ENCODE results near the gene PTPN21. TPM values are rescaled to one million over a fixed set of nuclear protein-coding genes. Genes with fewer than 3 reads are reported as not detected.

PTPN21 gene
- total RNA-seq, 2 donors from 2014 or later, result 22.2 to 23.6 TPM

DNA sequence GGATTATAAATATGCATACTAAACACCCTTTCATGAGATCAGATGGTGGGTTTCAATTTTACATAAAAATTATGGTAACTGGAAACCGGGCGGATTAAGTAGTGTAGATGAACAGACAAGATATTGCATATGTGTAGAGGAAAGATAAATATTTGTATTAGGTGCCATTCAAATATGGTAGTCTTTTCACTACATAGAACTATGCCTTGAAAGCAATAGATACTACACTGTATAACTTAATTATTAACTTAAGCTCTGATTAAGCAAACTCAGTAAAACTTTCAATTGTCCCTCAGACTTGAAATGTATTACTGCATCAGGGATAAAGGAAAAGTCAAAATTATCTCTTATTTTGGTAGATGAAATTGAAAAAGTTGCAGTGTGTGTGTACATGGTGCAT is 1.9 kb downstream of the PTPN21 start:
- intact Hi-C loops (cut with DNase I), result no loop called here
- no peak overlapping the region for H3K27ac ChIP-seq
- H3K4me3 ChIP-seq, result no peak overlapping the region
- H3K36me3 ChIP-seq, result no peaks in the 10 kb centered on the region
- H3K4me1 ChIP-seq, result no peaks in the 10 kb centered on the region
- no peaks in the 10 kb centered on the region for H3K27me3 ChIP-seq
- DNase-seq, result no peak
- TF ChIP-seq, protein P1, sequence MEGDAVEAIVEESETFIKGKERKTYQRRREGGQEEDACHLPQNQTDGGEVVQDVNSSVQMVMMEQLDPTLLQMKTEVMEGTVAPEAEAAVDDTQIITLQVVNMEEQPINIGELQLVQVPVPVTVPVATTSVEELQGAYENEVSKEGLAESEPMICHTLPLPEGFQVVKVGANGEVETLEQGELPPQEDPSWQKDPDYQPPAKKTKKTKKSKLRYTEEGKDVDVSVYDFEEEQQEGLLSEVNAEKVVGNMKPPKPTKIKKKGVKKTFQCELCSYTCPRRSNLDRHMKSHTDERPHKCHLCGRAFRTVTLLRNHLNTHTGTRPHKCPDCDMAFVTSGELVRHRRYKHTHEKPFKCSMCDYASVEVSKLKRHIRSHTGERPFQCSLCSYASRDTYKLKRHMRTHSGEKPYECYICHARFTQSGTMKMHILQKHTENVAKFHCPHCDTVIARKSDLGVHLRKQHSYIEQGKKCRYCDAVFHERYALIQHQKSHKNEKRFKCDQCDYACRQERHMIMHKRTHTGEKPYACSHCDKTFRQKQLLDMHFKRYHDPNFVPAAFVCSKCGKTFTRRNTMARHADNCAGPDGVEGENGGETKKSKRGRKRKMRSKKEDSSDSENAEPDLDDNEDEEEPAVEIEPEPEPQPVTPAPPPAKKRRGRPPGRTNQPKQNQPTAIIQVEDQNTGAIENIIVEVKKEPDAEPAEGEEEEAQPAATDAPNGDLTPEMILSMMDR (IDR thresholded peaks at IDR 0.05), result no peak
- H3K9ac ChIP-seq (ENCODE audit: low read depth in 2 of 2, low read length in 2 of 2), result peak overlapping the region in 1 of 2 donors; percentile 92
- no peaks in the 10 kb centered on the region for H3K9me3 ChIP-seq

DNA sequence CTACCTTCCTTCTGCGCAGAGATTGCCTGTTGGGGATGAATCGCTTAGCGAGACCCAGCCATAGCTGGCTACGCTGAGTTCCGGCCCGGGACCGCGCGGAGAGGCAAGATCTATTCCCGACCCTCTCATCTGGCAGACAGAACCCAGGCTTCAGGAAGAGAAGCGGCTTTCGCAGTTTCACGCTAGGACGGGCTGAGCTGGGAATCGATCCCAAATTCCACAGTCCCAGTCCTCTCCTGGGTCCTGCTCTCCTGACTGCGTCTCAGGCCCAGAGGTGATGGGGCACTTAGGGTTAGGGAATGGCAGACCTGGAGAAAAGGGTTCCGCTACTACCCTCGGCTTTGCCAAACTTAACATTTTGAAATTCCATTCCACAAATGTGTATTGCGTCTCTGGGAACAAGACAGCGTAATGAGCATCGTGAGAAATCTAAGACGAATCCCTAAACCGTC is 2.8 kb downstream of the PTPN21 start:
- Histone ChIP-seq H3K36me3 (no peaks in the 10 kb centered on the region), H3K27me3 (no peaks in the 10 kb centered on the region), H3K9ac (ENCODE audit: low read depth in 2 of 2, low read length in 2 of 2) (peak overlapping the region; percentile 64 to 92), H3K27ac (peak overlapping the region; percentile 68), H3K9me3 (no peaks in the 10 kb centered on the region), H3K4me3 (peak overlapping the region; percentile 57), H3K4me1 (peaks cover 6% of the 10 kb centered on the region)
- intact Hi-C loops (cut with DNase I), result no loop called here
- TF ChIP-seq, protein P1 (IDR thresholded peaks at IDR 0.05), result no peak
- no peak for DNase-seq

DNA sequence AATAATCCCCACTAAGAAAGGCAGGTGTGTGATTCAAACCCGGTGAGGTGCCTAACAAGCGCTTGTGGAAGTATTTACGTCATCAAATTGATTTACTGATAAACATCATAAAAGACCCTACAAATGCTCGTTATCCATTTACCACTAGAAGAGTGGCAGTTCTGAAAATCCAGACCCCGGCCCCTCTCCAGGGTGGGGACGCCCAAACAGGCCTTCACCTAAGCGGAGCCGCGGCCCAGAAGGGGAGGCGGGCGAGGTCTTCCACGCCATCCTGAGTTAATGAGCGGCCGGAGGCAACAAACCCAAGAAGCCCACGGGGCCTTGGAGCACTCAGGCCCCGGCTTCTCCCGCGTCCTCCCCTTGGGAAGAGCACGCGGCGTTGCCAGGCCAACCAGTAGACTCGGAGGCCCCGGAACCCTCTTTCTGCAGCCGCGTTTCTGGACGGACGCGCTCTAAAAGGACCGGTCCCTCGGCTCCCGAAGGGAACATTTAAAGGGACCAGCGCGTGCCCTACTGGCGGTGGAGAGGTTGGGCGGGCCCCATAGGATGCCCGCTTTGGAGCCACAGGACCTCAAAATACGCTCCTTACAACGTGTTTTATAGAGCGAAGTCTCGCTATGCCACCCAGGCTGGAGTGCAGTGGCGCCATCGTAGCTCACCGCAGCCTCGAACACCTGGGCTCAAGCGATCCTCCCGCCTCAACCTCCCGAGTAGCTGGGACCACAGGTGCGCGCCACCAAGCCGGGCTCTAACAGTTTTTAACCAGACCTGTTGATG is 3.5 kb downstream of the PTPN21 start:
- intact Hi-C loops (cut with DNase I), result no loop called here
- peak; percentile 91 for DNase-seq
- Histone ChIP-seq H3K9me3 (no peaks in the 10 kb centered on the region), H3K36me3 (no peaks in the 10 kb centered on the region), H3K27me3 (no peaks in the 10 kb centered on the region), H3K4me3 (peak overlapping the region; percentile 57), H3K4me1 (peaks cover 6% of the 10 kb centered on the region), H3K27ac (peak overlapping the region; percentile 68), H3K9ac (ENCODE audit: low read depth in 2 of 2, low read length in 2 of 2) (peak overlapping the region; percentile 64 to 92)
- TF ChIP-seq, protein P1 (IDR thresholded peaks at IDR 0.05), result no peak

DNA sequence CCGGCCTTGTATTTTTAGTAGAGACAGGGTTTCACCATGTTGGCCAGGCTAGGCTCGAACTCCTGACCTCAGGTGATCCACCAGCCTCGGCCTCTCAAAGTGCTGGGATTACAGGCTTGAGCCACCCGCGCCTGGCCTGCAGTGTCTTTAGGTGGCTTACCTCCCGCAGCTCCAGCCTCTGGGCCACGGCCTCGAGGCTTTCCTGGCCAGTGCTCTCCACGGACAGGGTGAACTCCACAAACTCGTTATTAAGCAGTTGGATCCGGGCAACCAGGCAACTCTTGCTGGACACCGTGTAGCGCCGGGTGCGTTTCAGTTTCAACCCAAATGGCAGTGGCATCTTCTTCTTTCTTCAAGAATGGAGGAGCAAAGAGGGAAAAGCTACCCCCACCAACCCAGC is 4.7 kb downstream of the PTPN21 start:
- no peak overlapping the region for H3K9ac ChIP-seq (ENCODE audit: low read depth in 2 of 2, low read length in 2 of 2)

DNA sequence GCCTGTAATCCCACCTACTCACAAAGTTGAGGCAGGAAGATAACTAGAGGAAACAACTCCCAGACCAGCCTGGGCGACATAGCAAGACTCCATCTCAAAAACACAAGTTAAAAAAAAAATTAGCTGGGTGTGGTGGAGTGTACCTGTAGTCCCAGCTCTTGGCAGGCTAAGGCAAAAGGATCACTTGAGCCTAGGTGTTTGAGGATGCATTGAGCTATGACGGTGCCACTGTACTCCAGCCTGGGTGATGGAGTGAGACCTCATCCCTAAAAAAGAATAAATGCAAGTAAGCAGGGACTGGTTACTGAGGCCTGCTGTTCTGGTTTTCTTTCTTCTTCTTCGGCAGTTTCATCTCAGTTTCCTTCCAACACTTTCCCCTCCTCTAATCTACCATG is 7.4 kb downstream of the PTPN21 start:
- Histone ChIP-seq H3K36me3 (no peaks in the 10 kb centered on the region), H3K9ac (ENCODE audit: low read depth in 2 of 2, low read length in 2 of 2) (peak overlapping the region in 1 of 2 donors; percentile 35), H3K4me1 (peaks cover 13% of the 10 kb centered on the region), H3K9me3 (no peaks in the 10 kb centered on the region), H3K27ac (peak overlapping the region; percentile 73), H3K27me3 (no peaks in the 10 kb centered on the region), H3K4me3 (no peak overlapping the region)
- intact Hi-C loops (cut with DNase I), result no loop called here
- no peak for DNase-seq
- TF ChIP-seq, protein P1 (IDR thresholded peaks at IDR 0.05), result no peak

More for the DNA sequence above, 4.7 kb downstream of the PTPN21 start:
- Histone ChIP-seq H3K27ac (no peak overlapping the region), H3K9me3 (no peaks in the 10 kb centered on the region), H3K36me3 (no peaks in the 10 kb centered on the region), H3K4me3 (no peak overlapping the region), H3K27me3 (no peaks in the 10 kb centered on the region), H3K4me1 (peaks cover 6% of the 10 kb centered on the region)
- no peak for DNase-seq
- intact Hi-C loops (cut with DNase I), result no loop called here
- TF ChIP-seq, protein P1 (IDR thresholded peaks at IDR 0.05), result no peak
